Peyer's patch (tissue), 4 donors: ENCODE results near the gene MGRN1. TPM values are rescaled to one million over a fixed set of nuclear protein-coding genes. Genes with fewer than 3 reads are reported as not detected.
A peak's percentile ranks its signal among the peaks of the same experiment; 100 is the strongest.

Source experiments
- DNase-seq, 3 donors: peaks; one replicate each; pipeline ENCODE4 v3.0.0-alpha.2; 2017 to 2019
- H3K27ac ChIP-seq, 4 donors: fragments of 200-600 bp; sonication (generic); one replicate each; pipeline ENCODE4 v1.5.1; 2016 to 2019
- H3K27me3 ChIP-seq, 2 donors: fragments of 200-600 bp; sonication (generic); one replicate each; pipeline ENCODE4 v1.5.1; 2019
- H3K36me3 ChIP-seq, 3 donors: fragments of 200-600 bp; sonication (generic); one replicate each; pipeline ENCODE4 v1.5.1; 2016 to 2019
- H3K4me1 ChIP-seq, 4 donors: fragments of 200-600 bp; sonication (generic); one replicate each; pipeline ENCODE4 v1.5.1; 2016 to 2019
- H3K4me3 ChIP-seq, 4 donors: fragments of 200-600 bp; sonication (generic); 1 replicate in 3 of 4; 2 replicates in 1 of 4; pipeline ENCODE4 v1.5.1; 2016 to 2019; ENCODE audit warnings: mild to moderate bottlenecking in 1 of 4
- H3K9me3 ChIP-seq, 4 donors: fragments of 200-600 bp; sonication (generic); one replicate each; pipeline ENCODE4 v1.5.1; 2016 to 2019; ENCODE audit warnings: mild to moderate bottlenecking in 1 of 4
- POLR2A ChIP-seq, 2 donors: fragments of 450-650 bp; IDR thresholded peaks; one replicate each; pipeline ENCODE4 v1.5.1; 2017; ENCODE audit warnings: antibody characterized with exemption in 2 of 2, mild to moderate bottlenecking in 2 of 2, moderate library complexity in 2 of 2
- total RNA-seq, 4 donors: library from RNA; depleted of rRNA; stranded (reverse); fragments of >200 nt; gene quantifications; one replicate each; pipeline ENCODE4 v1.1.0, GENCODE V29; 2016
- TF ChIP-seq, protein P1 (sequence below), 6 experiments: fragments of 450-650 bp in 4 of 6; fragments of 200-600 bp in 2 of 6; sonication (generic) in 1 of 6; IDR thresholded peaks; one replicate each; pipeline ENCODE4 v1.5.1; 2017 to 2019; ENCODE audit warnings: antibody characterized with exemption in 6 of 6, mild to moderate bottlenecking in 3 of 6, moderate library complexity in 1 of 6

Gene MGRN1
- total RNA-seq, 4 donors from 2014 or later, result 74.1 to 147 (median 93.8) TPM

GRCh38 chr16:4685292-4685691 lies 60.7 kb downstream of the MGRN1 start:
- TF ChIP-seq POLR2A (IDR thresholded peaks at IDR 0.05), result no peak
- TF ChIP-seq, protein P1, sequence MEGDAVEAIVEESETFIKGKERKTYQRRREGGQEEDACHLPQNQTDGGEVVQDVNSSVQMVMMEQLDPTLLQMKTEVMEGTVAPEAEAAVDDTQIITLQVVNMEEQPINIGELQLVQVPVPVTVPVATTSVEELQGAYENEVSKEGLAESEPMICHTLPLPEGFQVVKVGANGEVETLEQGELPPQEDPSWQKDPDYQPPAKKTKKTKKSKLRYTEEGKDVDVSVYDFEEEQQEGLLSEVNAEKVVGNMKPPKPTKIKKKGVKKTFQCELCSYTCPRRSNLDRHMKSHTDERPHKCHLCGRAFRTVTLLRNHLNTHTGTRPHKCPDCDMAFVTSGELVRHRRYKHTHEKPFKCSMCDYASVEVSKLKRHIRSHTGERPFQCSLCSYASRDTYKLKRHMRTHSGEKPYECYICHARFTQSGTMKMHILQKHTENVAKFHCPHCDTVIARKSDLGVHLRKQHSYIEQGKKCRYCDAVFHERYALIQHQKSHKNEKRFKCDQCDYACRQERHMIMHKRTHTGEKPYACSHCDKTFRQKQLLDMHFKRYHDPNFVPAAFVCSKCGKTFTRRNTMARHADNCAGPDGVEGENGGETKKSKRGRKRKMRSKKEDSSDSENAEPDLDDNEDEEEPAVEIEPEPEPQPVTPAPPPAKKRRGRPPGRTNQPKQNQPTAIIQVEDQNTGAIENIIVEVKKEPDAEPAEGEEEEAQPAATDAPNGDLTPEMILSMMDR (IDR thresholded peaks at IDR 0.05), result no peak
- Histone ChIP-seq H3K36me3 (peaks cover 0 to 84% (median 0%) of the 10 kb centered on the region in 3 donors), H3K9me3 (no peaks in the 10 kb centered on the region), H3K4me3 (no peak overlapping the region), H3K4me1 (peaks cover 0 to 15% (median 0%) of the 10 kb centered on the region in 4 donors), H3K27me3 (no peaks in the 10 kb centered on the region), H3K27ac (no peak overlapping the region)
- DNase-seq, result no peak

DNA sequence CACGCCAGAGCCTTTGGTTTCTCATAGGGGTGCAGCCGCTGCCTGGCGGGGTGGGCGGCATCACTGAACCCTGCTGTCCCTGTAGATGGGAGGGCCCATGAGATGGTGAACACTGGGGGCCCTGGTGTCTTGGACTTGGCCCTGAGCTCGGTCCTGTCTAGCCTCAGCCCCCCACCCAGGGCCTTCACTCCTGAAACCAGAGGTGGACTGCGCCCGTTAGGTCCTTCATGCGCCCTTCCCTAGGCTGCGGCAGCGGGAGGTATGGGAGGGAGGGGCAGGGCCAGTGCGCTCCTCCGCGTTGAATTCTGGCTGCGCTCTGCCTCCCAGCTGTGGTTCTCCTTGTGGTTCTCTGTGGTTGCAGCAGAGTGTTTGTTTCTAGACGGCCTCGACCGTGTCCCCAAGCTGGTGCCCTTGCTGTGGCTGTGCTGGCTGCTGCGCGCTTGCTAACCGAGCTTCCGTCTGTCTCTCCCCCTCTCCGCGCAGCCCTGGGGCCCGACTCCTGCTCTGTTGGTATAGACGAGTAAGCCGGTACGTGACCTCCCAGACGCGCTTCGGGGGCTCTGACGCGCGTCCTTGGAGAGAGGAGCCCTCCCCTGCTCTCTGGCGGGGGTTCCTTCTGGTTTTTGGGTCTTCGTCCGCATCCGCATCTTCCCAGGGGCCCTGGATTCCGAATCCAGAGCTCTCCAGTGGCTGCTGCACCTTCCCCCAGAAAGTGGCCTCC lies 61.3 kb downstream of the MGRN1 start:
- Histone ChIP-seq H3K4me3 (no peak overlapping the region), H3K4me1 (peaks cover 0 to 8% (median 0%) of the 10 kb centered on the region in 4 donors), H3K9me3 (no peaks in the 10 kb centered on the region), H3K27me3 (no peaks in the 10 kb centered on the region), H3K27ac (no peak overlapping the region), H3K36me3 (peaks cover 0 to 87% (median 0%) of the 10 kb centered on the region in 3 donors)
- DNase-seq, result no peak
- TF ChIP-seq, protein P1 (IDR thresholded peaks at IDR 0.05), result no peak
- no peak for TF ChIP-seq POLR2A (IDR thresholded peaks at IDR 0.05)

GRCh38 chr16:4686497-4687210 lies 62.0 kb downstream of the MGRN1 start:
- H3K9me3 ChIP-seq, result no peaks in the 10 kb centered on the region
- peaks cover 0 to 1% (median 0%) of the 10 kb centered on the region in 4 donors for H3K4me1 ChIP-seq
- DNase-seq, result peak in 1 of 3 donors; percentile 45
- H3K36me3 ChIP-seq, result peaks cover 0 to 81% (median 0%) of the 10 kb centered on the region in 3 donors
- no peak overlapping the region for H3K27ac ChIP-seq
- H3K27me3 ChIP-seq, result no peaks in the 10 kb centered on the region
- TF ChIP-seq, protein P1 (IDR thresholded peaks at IDR 0.05), result no peak
- no peak for TF ChIP-seq POLR2A (IDR thresholded peaks at IDR 0.05)
- H3K4me3 ChIP-seq, result no peak overlapping the region

- peaks cover 0 to 5% (median 2%) of the 10 kb centered on the region in 4 donors for H3K4me1 ChIP-seq
- H3K27ac ChIP-seq, result no peak overlapping the region
- no peak for TF ChIP-seq POLR2A (IDR thresholded peaks at IDR 0.05)
- TF ChIP-seq, protein P1 (IDR thresholded peaks at IDR 0.05), result no peak
- no peaks in the 10 kb centered on the region for H3K9me3 ChIP-seq
- H3K27me3 ChIP-seq, result no peaks in the 10 kb centered on the region
- H3K36me3 ChIP-seq, result peaks cover 0 to 73% (median 0%) of the 10 kb centered on the region in 3 donors
- H3K4me3 ChIP-seq, result no peak overlapping the region
- DNase-seq, result no peak
Observed at GRCh38 chr16:4687416-4687815, 62.8 kb downstream of the MGRN1 start.

DNA sequence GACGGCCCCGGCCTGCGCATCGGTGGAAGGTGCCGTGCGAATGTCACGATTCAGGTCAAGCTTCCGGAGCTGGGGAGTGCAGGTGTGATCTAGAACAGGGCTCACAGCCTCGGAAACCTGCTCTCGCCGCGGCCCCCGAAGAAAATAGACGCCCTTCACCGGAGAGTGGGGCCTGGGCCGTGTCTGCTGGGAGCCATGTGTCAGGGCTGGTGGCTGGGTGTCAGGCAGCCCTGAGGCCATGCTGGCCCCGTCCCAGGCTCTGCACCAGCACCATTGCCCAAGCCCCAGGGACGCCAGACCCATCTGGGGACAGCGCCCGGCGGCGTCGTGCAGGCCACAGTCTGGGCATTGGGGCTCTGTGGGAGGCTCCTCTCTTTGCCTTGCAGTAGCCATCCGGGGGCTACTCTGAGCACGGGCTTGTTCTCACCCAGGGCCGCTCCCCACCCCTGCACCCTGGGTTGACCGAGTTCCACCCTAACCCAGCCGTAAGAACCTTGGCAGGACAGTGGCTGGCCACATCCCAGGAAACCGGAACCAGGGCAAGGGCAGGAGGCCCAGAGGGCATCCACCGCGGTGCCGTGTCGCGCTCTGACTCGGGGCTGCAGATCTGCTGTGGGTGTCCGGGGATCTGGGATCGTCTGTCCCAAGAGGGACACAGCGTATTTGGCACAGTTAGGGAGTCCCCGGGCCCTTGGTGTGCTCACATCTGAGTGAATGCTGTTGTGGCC lies 63.5 kb downstream of the MGRN1 start:
- DNase-seq, result peak in 1 of 3 donors; percentile 47
- TF ChIP-seq, protein P1 (IDR thresholded peaks at IDR 0.05), result no peak
- TF ChIP-seq POLR2A (IDR thresholded peaks at IDR 0.05), result no peak
- Histone ChIP-seq H3K27ac (no peak overlapping the region), H3K4me1 (peaks cover 0 to 12% (median 8%) of the 10 kb centered on the region in 4 donors), H3K9me3 (no peaks in the 10 kb centered on the region), H3K4me3 (no peak overlapping the region), H3K27me3 (no peaks in the 10 kb centered on the region), H3K36me3 (peaks cover 0 to 66% (median 0%) of the 10 kb centered on the region in 3 donors)
